CD4-positive, alpha-beta T cell treated with Interleukin-2 at 100 ng/mL for 4 hours (primary cell): ENCODE measurements around the gene ODAD3.
"Not testable (repeated sequence)": the region's sequence is repeated elsewhere in the genome, so short reads cannot be mapped to it uniquely, and the experiment has no call there.

ENCODE experiments used
- DNase-seq: peaks from one replicate; pipeline ENCODE4 v3.0.0-alpha.2; 2020; ENCODE audit warnings: low spot score

The ODAD3 gene

GRCh38 chr19:11435057-11435832 lies at the start of gene ODAD3, which contains the start of gene PRKCSH:
Gene ODAD3 (minus strand): TSS chr19:11435121. CDS start chr19:11435016, 105 bp downstream.
Gene PRKCSH (plus strand): TSS chr19:11435635. CDS start chr19:11436118, 483 bp downstream.
- DNase-seq, result peak; percentile 99

GRCh38 chr19:11483366-11484111 lies 48.6 kb upstream of the ODAD3 start:
- no peak for DNase-seq

GRCh38 chr19:11482384-11483050 lies 47.6 kb upstream of the ODAD3 start:
- DNase-seq, result peak; percentile 83

GRCh38 chr19:11481534-11482383 lies 46.8 kb upstream of the ODAD3 start:
- peak; percentile 64 for DNase-seq

GRCh38 chr19:11480715-11481533 lies 46.0 kb upstream of the ODAD3 start, which contains the start of gene ELAVL3:
Gene ELAVL3 (minus strand): TSS chr19:11481046. CDS start chr19:11480608, 438 bp downstream.
- DNase-seq, result no peak

- DNase-seq, result no peak
Measured at GRCh38 chr19:11479898-11480714, 45.2 kb upstream of the ODAD3 start.

GRCh38 chr19:11479090-11479897 lies 44.4 kb upstream of the ODAD3 start:
- no peak for DNase-seq

- no peak for DNase-seq
Measured at GRCh38 chr19:11478167-11479089, 43.5 kb upstream of the ODAD3 start.

- DNase-seq, result no peak
Measured at GRCh38 chr19:11475861-11476260, 40.9 kb upstream of the ODAD3 start.

GRCh38 chr19:11475343-11475742 lies 40.4 kb upstream of the ODAD3 start:
- DNase-seq, result not testable (repeated sequence)

GRCh38 chr19:11473725-11474124 lies 38.8 kb upstream of the ODAD3 start:
- DNase-seq, result no peak

GRCh38 chr19:11468266-11468845 lies 33.4 kb upstream of the ODAD3 start:
- DNase-seq, result not testable (repeated sequence)

- DNase-seq, result no peak
Measured at GRCh38 chr19:11465600-11465999, 30.7 kb upstream of the ODAD3 start.

GRCh38 chr19:11464333-11465265 lies 29.7 kb upstream of the ODAD3 start:
- DNase-seq, result no peak

GRCh38 chr19:11463391-11463790 lies 28.5 kb upstream of the ODAD3 start:
- DNase-seq, result no peak

- no peak for DNase-seq
Measured at GRCh38 chr19:11461453-11461852, 26.5 kb upstream of the ODAD3 start.
